Karpas-422 (cell line): ENCODE measurements around the gene DOK7. TPM values are rescaled to one million over a fixed set of nuclear protein-coding genes. Genes with fewer than 3 reads are reported as not detected.

Experiments used
- DNase-seq: peaks from one replicate; pipeline ENCODE4 v3.0.0-alpha.2; 2015
- H2AFZ ChIP-seq: fragments of 200-600 bp; sonication (generic); 2 replicates; pipeline ENCODE4 v1.6.1; 2014; ENCODE audit warnings: antibody characterized with exemption, low read length, mixed read lengths
- H3K27ac ChIP-seq: fragments of 200-600 bp; sonication (generic); 2 replicates; pipeline ENCODE4 v1.5.1; 2014; ENCODE audit warnings: mild to moderate bottlenecking, low read length, moderate library complexity
- H3K27me3 ChIP-seq: fragments of 200-600 bp; sonication (generic); 2 replicates; pipeline ENCODE4 v1.6.1; 2014; ENCODE audit warnings: low read length, mixed read lengths
- H3K36me3 ChIP-seq: fragments of 200-600 bp; sonication (generic); 2 replicates; pipeline ENCODE4 v1.6.1; 2014; ENCODE audit warnings: low read length, mixed read lengths; ENCODE audit not compliant: insufficient read depth
- H3K4me1 ChIP-seq: fragments of 200-600 bp; sonication (generic); 2 replicates; pipeline ENCODE4 v1.6.1; 2014; ENCODE audit warnings: mild to moderate bottlenecking, low read length, mixed read lengths
- H3K4me2 ChIP-seq: fragments of 200-600 bp; sonication (generic); 2 replicates; pipeline ENCODE4 v1.6.1; 2014; ENCODE audit warnings: low read length, low read depth, mild to moderate bottlenecking; ENCODE audit not compliant: poor library complexity, severe bottlenecking
- H3K4me3 ChIP-seq: fragments of 200-600 bp; sonication (generic); 2 replicates; pipeline ENCODE4 v1.5.1; 2014; ENCODE audit warnings: mild to moderate bottlenecking, antibody characterized with exemption, low read length, mixed read lengths
- H3K79me2 ChIP-seq: fragments of 200-600 bp; sonication (generic); 2 replicates; pipeline ENCODE4 v1.6.1; 2014; ENCODE audit warnings: mild to moderate bottlenecking, low read length, mixed read lengths
- H3K9ac ChIP-seq: fragments of 200-600 bp; sonication (generic); 2 replicates; pipeline ENCODE4 v1.6.0; 2014; ENCODE audit warnings: low read length
- H3K9me2 ChIP-seq: fragments of 200-600 bp; sonication (generic), shearing (Covaris generic); replicated peaks from 2 replicates; pipeline ENCODE4 v1.6.0; 2014; ENCODE audit warnings: mild to moderate bottlenecking, low read length, moderate library complexity; ENCODE audit not compliant: insufficient read depth
- H3K9me3 ChIP-seq: fragments of 300-700, 200-600 bp; sonication (generic); 2 replicates; pipeline ENCODE4 v1.6.1; 2014; ENCODE audit warnings: low read length, mixed read lengths
- H4K20me1 ChIP-seq: fragments of 200-600 bp; sonication (generic); 2 replicates; pipeline ENCODE4 v1.6.1; 2014; ENCODE audit warnings: mild to moderate bottlenecking, antibody characterized with exemption, low read length, low read depth; ENCODE audit not compliant: insufficient read depth
- total RNA-seq: library from RNA; depleted of rRNA; stranded (reverse); fragments of >200 nt; shearing (Covaris generic); gene quantifications from 2 replicates; pipeline ENCODE4 v1.2.3, GENCODE V29; 2014; ENCODE audit warnings: low replicate concordance

Gene DOK7
- total RNA-seq, 1 experiment from 2014 or later, result 1.6 TPM

DNA sequence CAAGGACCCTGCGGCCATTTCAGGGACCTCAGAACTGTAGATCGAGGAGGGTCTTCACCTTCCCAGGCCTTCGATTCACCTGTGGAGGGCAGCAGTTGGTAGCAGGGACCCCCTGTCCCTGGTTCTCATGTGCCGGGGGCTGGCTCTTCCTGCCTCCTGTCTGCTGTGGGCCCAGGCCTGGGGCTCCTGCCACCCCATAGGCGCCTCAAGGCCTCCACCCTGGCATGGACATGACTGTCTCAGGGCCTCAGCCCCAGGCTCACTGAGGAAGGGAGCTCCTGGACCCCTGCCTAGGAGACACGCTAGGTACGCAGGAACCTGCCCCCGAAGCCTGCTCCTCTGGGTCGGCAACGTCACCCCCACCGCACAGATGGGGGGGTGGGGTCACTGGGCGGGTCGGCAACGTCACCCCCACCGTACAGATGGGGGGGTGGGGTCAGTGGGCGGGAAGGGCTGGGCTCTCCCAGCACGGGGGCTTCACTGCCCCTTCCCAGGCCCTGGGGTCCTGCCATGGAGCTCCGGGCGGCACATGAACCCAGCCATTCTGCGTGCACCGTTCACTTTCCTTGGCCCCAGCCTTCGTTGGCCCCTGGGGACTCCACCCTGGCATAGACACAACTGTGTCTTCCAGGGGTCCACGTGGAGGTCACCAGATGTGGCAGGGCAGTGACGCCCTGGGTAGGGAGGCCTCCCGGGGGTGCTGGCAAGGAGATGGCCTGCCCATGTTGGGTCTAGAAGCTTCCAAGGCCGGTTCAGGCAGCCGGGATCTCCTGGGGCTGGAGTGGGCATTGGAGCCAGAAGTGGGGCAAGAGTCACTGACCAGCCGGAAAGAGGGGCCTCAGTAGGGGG, 24.9 kb upstream of the DOK7 start:
- H3K9ac ChIP-seq, result no peak overlapping the region

GRCh38 chr4:3438847-3439180, 24.3 kb upstream of the DOK7 start:
- no peak overlapping the region for H3K4me3 ChIP-seq
- no peaks in the 10 kb centered on the region for H3K27me3 ChIP-seq
- no peak overlapping the region for H3K9ac ChIP-seq
- H3K4me2 ChIP-seq, result no peak overlapping the region
- H3K79me2 ChIP-seq, result no peaks in the 10 kb centered on the region
- H3K27ac ChIP-seq, result no peak overlapping the region
- H3K4me1 ChIP-seq, result no peaks in the 10 kb centered on the region
- H3K36me3 ChIP-seq, result no peaks in the 10 kb centered on the region
- DNase-seq, result no peak
- H3K9me2 ChIP-seq, result no peaks in the 10 kb centered on the region
- no peaks in the 10 kb centered on the region for H3K9me3 ChIP-seq
- H2AFZ ChIP-seq, result no peak overlapping the region
- H4K20me1 ChIP-seq, result no peaks in the 10 kb centered on the region

More for the DNA sequence above, 24.9 kb upstream of the DOK7 start:
- Histone ChIP-seq H3K27ac (no peak overlapping the region), H3K9me2 (no peaks in the 10 kb centered on the region), H3K27me3 (no peaks in the 10 kb centered on the region), H2AFZ (no peak overlapping the region), H3K9me3 (no peaks in the 10 kb centered on the region), H3K4me1 (no peaks in the 10 kb centered on the region), H3K4me2 (no peak overlapping the region), H3K36me3 (no peaks in the 10 kb centered on the region), H3K79me2 (no peaks in the 10 kb centered on the region), H3K4me3 (no peak overlapping the region), H4K20me1 (no peaks in the 10 kb centered on the region)
- no peak for DNase-seq

DNA sequence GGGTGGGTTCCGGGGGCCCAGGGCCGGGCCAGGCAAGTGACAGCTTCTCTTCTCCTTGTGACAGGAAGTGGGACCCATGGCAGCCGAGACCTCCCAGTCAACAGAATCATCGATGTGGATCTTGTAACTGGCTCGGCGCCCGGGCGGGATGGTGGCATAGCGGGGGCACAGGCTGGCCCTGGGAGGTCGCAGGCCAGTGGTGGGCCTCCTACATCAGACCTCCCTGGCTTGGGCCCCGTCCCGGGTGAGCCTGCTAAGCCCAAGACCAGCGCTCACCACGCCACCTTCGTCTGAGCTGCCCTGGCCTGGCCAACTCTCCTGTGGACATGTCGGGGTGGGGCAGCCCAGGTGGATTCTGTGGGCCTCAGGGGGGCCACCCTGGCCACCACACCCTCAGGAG, 23.7 kb upstream of the DOK7 start:
- Histone ChIP-seq H3K9ac (no peak overlapping the region), H3K4me1 (no peaks in the 10 kb centered on the region), H3K4me2 (no peak overlapping the region), H3K36me3 (no peaks in the 10 kb centered on the region), H4K20me1 (no peaks in the 10 kb centered on the region), H3K4me3 (no peak overlapping the region), H2AFZ (no peak overlapping the region), H3K79me2 (no peaks in the 10 kb centered on the region), H3K9me2 (no peaks in the 10 kb centered on the region), H3K9me3 (no peaks in the 10 kb centered on the region), H3K27ac (no peak overlapping the region), H3K27me3 (no peaks in the 10 kb centered on the region)
- DNase-seq, result no peak

GRCh38 chr4:3440011-3440410, 23.1 kb upstream of the DOK7 start:
- H3K27ac ChIP-seq, result no peak overlapping the region
- H3K9me3 ChIP-seq, result no peaks in the 10 kb centered on the region
- H3K9ac ChIP-seq, result no peak overlapping the region
- no peaks in the 10 kb centered on the region for H3K27me3 ChIP-seq
- no peaks in the 10 kb centered on the region for H3K79me2 ChIP-seq
- H3K4me1 ChIP-seq, result no peaks in the 10 kb centered on the region
- no peak overlapping the region for H3K4me2 ChIP-seq
- H3K4me3 ChIP-seq, result no peak overlapping the region
- H4K20me1 ChIP-seq, result no peaks in the 10 kb centered on the region
- H2AFZ ChIP-seq, result no peak overlapping the region
- DNase-seq, result peak; percentile 58
- H3K9me2 ChIP-seq, result no peaks in the 10 kb centered on the region
- H3K36me3 ChIP-seq, result no peaks in the 10 kb centered on the region

DNA sequence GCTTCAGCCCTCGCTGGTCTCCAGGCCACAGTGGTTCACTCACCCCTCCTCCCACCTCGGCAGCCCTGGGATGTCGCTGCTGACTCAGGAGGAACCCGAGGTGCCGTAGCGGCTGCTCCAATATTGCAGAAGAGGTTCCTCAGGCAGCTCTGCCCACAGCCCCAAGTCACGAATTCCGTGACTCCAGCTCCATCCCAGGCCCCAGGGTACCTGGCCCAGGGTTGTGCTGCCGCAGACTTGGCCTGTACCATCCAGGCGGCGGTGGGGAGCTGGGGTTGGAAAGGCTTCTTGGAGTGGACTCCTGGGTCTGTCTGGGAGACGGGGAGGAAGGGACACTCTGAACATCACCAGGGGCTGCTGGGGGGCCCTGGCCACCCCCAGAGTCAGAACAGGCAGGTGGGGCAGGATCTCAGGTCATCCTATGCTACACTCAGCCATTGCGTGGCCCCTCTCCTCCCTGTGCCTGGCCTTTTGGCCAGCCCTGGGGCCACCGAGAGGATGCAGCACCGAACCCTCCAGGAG, 22.1 kb upstream of the DOK7 start:
- H3K36me3 ChIP-seq, result no peaks in the 10 kb centered on the region
- no peaks in the 10 kb centered on the region for H3K27me3 ChIP-seq
- H3K79me2 ChIP-seq, result no peaks in the 10 kb centered on the region
- H4K20me1 ChIP-seq, result no peaks in the 10 kb centered on the region
- no peak overlapping the region for H3K27ac ChIP-seq
- no peaks in the 10 kb centered on the region for H3K9me2 ChIP-seq
- no peaks in the 10 kb centered on the region for H3K9me3 ChIP-seq
- DNase-seq, result no peak
- H3K4me2 ChIP-seq, result no peak overlapping the region
- no peak overlapping the region for H3K4me3 ChIP-seq
- no peaks in the 10 kb centered on the region for H3K4me1 ChIP-seq
- no peak overlapping the region for H3K9ac ChIP-seq
- no peak overlapping the region for H2AFZ ChIP-seq

DNA sequence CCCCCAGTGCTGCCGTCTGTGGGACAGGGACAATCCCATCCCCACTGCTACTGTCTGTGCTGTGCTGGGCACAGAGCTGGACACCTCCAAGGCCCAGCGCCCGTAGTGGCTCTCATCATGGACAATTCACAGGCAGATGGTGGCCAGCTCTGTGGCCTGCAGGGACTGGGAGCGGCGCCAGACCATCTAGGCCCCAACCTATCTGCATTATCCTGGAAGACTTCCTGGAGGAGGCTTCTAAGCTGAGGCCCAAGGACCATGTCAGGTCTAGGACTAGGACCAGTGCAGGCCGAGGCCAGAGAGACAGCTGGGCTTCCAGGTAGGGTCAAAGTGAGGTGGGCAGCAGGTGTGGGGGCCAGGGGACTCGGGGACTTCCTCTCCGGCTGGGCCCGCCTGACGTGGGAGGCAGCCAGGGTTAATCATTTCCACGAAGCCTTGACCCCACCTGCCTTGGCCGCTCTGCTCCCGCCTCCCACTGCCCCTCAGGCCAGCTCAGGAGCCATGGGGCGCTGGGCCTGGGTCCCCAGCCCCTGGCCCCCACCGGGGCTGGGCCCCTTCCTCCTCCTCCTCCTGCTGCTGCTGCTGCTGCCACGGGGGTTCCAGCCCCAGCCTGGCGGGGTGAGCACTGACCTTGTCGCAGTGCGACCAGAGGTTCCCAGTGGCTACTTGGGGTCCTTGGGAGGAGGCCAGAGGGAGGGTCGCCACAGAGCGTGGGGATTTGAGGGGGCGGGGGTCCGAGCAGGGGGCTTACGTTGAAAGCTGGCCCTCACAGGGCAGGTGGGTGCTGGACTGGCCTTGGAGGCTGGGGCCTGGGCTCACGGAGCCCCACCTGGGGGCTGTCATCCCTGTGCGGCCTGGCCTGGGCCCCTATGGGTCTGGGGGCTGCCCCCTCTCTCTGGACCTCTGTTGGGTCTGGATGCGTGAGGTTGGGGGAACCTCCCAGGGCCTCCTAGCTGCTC, 21.3 kb upstream of the DOK7 start, which contains the start of gene HGFAC:
HGFAC (plus strand) TSS at position 468 of the 959 bp plus-strand sequence; CDS start at position 502, 34 bp downstream.
- H3K9ac ChIP-seq, result no peak within 1 kb of the TSS
- H3K9me3 ChIP-seq, result no peaks in the 10 kb centered on the region
- no peak within 1 kb of the TSS for H3K27ac ChIP-seq
- H3K79me2 ChIP-seq, result no peaks in the 10 kb centered on the region
- no peak within 1 kb of the TSS for H3K4me2 ChIP-seq
- no peak within 1 kb of the TSS for H3K4me3 ChIP-seq
- no peak within 1 kb of the TSS for H2AFZ ChIP-seq
- no peak for DNase-seq
- no peaks in the 10 kb centered on the region for H3K9me2 ChIP-seq
- H4K20me1 ChIP-seq, result no peaks in the 10 kb centered on the region
- H3K27me3 ChIP-seq, result no peaks in the 10 kb centered on the region
- H3K36me3 ChIP-seq, result no peaks in the 10 kb centered on the region
- H3K4me1 ChIP-seq, result no peaks in the 10 kb centered on the region

GRCh38 chr4:3442460-3442958, 20.6 kb upstream of the DOK7 start:
- Histone ChIP-seq H3K9me3 (no peaks in the 10 kb centered on the region), H4K20me1 (no peaks in the 10 kb centered on the region), H3K4me1 (no peaks in the 10 kb centered on the region), H3K4me3 (no peak overlapping the region), H2AFZ (no peak overlapping the region), H3K36me3 (no peaks in the 10 kb centered on the region), H3K27ac (no peak overlapping the region), H3K79me2 (no peaks in the 10 kb centered on the region), H3K9me2 (no peaks in the 10 kb centered on the region), H3K27me3 (no peaks in the 10 kb centered on the region), H3K9ac (no peak overlapping the region), H3K4me2 (no peak overlapping the region)
- DNase-seq, result no peak
